Measurements from ENCODE around the gene SGMS1. TPM values are rescaled to one million over a fixed set of nuclear protein-coding genes. Genes with fewer than 3 reads are reported as not detected.

Gene SGMS1
- total RNA-seq, 1 donor from 2014 or later: 25.6 TPM

- peaks cover 10% of the 10 kb centered on the region for H3K4me1 Mint-ChIP-seq (ENCODE audit: low read depth, unreplicated experiment)
- Histone ChIP-seq H3K9me3 (ENCODE audit: insufficient read depth, low read depth, low read length) (no peaks in the 10 kb centered on the region), H3K4me3 (ENCODE audit: insufficient read depth, low read depth, low read length) (no peak overlapping the region), H3K4me1 (ENCODE audit: insufficient read depth, low read length) (no peaks in the 10 kb centered on the region), H3K27me3 (ENCODE audit: insufficient read depth, low read length) (no peaks in the 10 kb centered on the region), H3K4me2 (ENCODE audit: low read length) (no peak overlapping the region), H3K27ac (ENCODE audit: low read depth, low read length) (no peak overlapping the region), H3K36me3 (ENCODE audit: insufficient read depth, low read length) (no peaks in the 10 kb centered on the region), H3K79me2 (ENCODE audit: insufficient read depth, low read length) (peaks cover 3% of the 10 kb centered on the region), H3K9ac (ENCODE audit: low read length) (no peak overlapping the region), H4K20me1 (ENCODE audit: insufficient read depth, low read length) (peaks cover 7% of the 10 kb centered on the region), H2AFZ (ENCODE audit: low read depth, low read length) (no peak overlapping the region)
- FAIRE-seq (no peak), DNase-seq (ENCODE audit: low read depth) (no peak)
- peaks cover 5% of the 10 kb centered on the region for H3K9me3 Mint-ChIP-seq (ENCODE audit: unreplicated experiment)
- no peak overlapping the region for H3K4me3 Mint-ChIP-seq (ENCODE audit: unreplicated experiment)
- no peak overlapping the region for H3K27ac Mint-ChIP-seq (ENCODE audit: unreplicated experiment)
- H3K36me3 Mint-ChIP-seq (ENCODE audit: low read depth, unreplicated experiment): peaks cover 5% of the 10 kb centered on the region
- no peaks in the 10 kb centered on the region for H3K27me3 Mint-ChIP-seq (ENCODE audit: low read depth, unreplicated experiment)
- TF ChIP-seq EZH2 (IDR thresholded peaks at IDR 0.05; ENCODE audit: insufficient read depth, low read length) (no peak), CTCF (IDR thresholded peaks at IDR 0.05; ENCODE audit: insufficient read depth, low read depth, low read length) (no peak)
Measured at GRCh38 chr10:50381642-50382041, 242.1 kb downstream of the SGMS1 start.

- Histone ChIP-seq H4K20me1 (ENCODE audit: insufficient read depth, low read length) (peaks cover 10% of the 10 kb centered on the region), H3K4me3 (ENCODE audit: insufficient read depth, low read depth, low read length) (no peak overlapping the region), H2AFZ (ENCODE audit: low read depth, low read length) (no peak overlapping the region), H3K9me3 (ENCODE audit: insufficient read depth, low read depth, low read length) (no peaks in the 10 kb centered on the region), H3K27ac (ENCODE audit: low read depth, low read length) (no peak overlapping the region), H3K27me3 (ENCODE audit: insufficient read depth, low read length) (no peaks in the 10 kb centered on the region), H3K9ac (ENCODE audit: low read length) (no peak overlapping the region), H3K79me2 (ENCODE audit: insufficient read depth, low read length) (peaks cover 6% of the 10 kb centered on the region), H3K4me2 (ENCODE audit: low read length) (no peak overlapping the region), H3K36me3 (ENCODE audit: insufficient read depth, low read length) (no peaks in the 10 kb centered on the region), H3K4me1 (ENCODE audit: insufficient read depth, low read length) (no peaks in the 10 kb centered on the region)
- H3K4me3 Mint-ChIP-seq (ENCODE audit: unreplicated experiment): no peak overlapping the region
- H3K9me3 Mint-ChIP-seq (ENCODE audit: unreplicated experiment): peaks cover 9% of the 10 kb centered on the region
- no peaks in the 10 kb centered on the region for H3K27me3 Mint-ChIP-seq (ENCODE audit: low read depth, unreplicated experiment)
- peaks cover 3% of the 10 kb centered on the region for H3K4me1 Mint-ChIP-seq (ENCODE audit: low read depth, unreplicated experiment)
- no peak for FAIRE-seq
- no peak overlapping the region for H3K27ac Mint-ChIP-seq (ENCODE audit: unreplicated experiment)
- H3K36me3 Mint-ChIP-seq (ENCODE audit: low read depth, unreplicated experiment): peaks cover 4% of the 10 kb centered on the region
- TF ChIP-seq EZH2 (IDR thresholded peaks at IDR 0.05; ENCODE audit: insufficient read depth, low read length) (no peak), CTCF (IDR thresholded peaks at IDR 0.05; ENCODE audit: insufficient read depth, low read depth, low read length) (no peak)
- no peak for DNase-seq (ENCODE audit: low read depth)
Measured at GRCh38 chr10:50379616-50380015, 244.1 kb downstream of the SGMS1 start.

- Histone ChIP-seq H3K4me2 (ENCODE audit: low read length) (no peak overlapping the region), H3K4me3 (ENCODE audit: insufficient read depth, low read depth, low read length) (no peak overlapping the region), H3K27ac (ENCODE audit: low read depth, low read length) (no peak overlapping the region), H3K27me3 (ENCODE audit: insufficient read depth, low read length) (no peaks in the 10 kb centered on the region), H3K36me3 (ENCODE audit: insufficient read depth, low read length) (no peaks in the 10 kb centered on the region), H3K79me2 (ENCODE audit: insufficient read depth, low read length) (peaks cover 22% of the 10 kb centered on the region), H2AFZ (ENCODE audit: low read depth, low read length) (no peak overlapping the region), H4K20me1 (ENCODE audit: insufficient read depth, low read length) (peaks cover 27% of the 10 kb centered on the region), H3K9ac (ENCODE audit: low read length) (no peak overlapping the region), H3K4me1 (ENCODE audit: insufficient read depth, low read length) (no peaks in the 10 kb centered on the region), H3K9me3 (ENCODE audit: insufficient read depth, low read depth, low read length) (no peaks in the 10 kb centered on the region)
- Mint-ChIP-seq H3K9me3 (ENCODE audit: unreplicated experiment) (peaks cover 9% of the 10 kb centered on the region), H3K4me1 (ENCODE audit: low read depth, unreplicated experiment) (peaks cover 3% of the 10 kb centered on the region), H3K27me3 (ENCODE audit: low read depth, unreplicated experiment) (no peaks in the 10 kb centered on the region), H3K27ac (ENCODE audit: unreplicated experiment) (no peak overlapping the region), H3K36me3 (ENCODE audit: low read depth, unreplicated experiment) (peaks cover 4% of the 10 kb centered on the region), H3K4me3 (ENCODE audit: unreplicated experiment) (no peak overlapping the region)
- TF ChIP-seq EZH2 (IDR thresholded peaks at IDR 0.05; ENCODE audit: insufficient read depth, low read length): no peak
- no peak for TF ChIP-seq CTCF (IDR thresholded peaks at IDR 0.05; ENCODE audit: insufficient read depth, low read depth, low read length)
- DNase-seq (ENCODE audit: low read depth) (no peak), FAIRE-seq (no peak)
Measured at GRCh38 chr10:50375745-50376144, 248.0 kb downstream of the SGMS1 start.
